Fibroblast of lung (primary cell): ENCODE measurements around the gene NR3C2. TPM values are rescaled to one million over a fixed set of nuclear protein-coding genes. Genes with fewer than 3 reads are reported as not detected.

ENCODE experiments used
- DNase-seq, 2 donors: peaks; one replicate each; pipeline versions ENCODE4 v3.0.0 to v3.0.0-alpha.2; 2010; ENCODE audit warnings: low read depth in 2 of 2
- H2AFZ ChIP-seq: 2 replicates; pipeline ENCODE4 v1.5.1; 2012; ENCODE audit warnings: low read length, control low read depth, inconsistent platforms
- H3K27ac ChIP-seq: 2 replicates; pipeline ENCODE4 v1.5.1; 2011; ENCODE audit warnings: low read length, control low read depth; ENCODE audit not compliant: insufficient read depth
- H3K27me3 ChIP-seq: 2 replicates; pipeline ENCODE4 v1.5.1; 2011; ENCODE audit warnings: mild to moderate bottlenecking, low read length; ENCODE audit not compliant: control insufficient read depth, insufficient read depth
- H3K36me3 ChIP-seq: 2 replicates; pipeline ENCODE4 v1.5.1; 2011; ENCODE audit warnings: low read length; ENCODE audit not compliant: control insufficient read depth, insufficient read depth
- H3K4me1 ChIP-seq: 2 replicates; pipeline ENCODE4 v1.5.1; 2011; ENCODE audit warnings: low read length; ENCODE audit not compliant: control insufficient read depth, insufficient read depth; ENCODE audit errors: extremely low read depth
- H3K4me2 ChIP-seq: 2 replicates; pipeline ENCODE4 v1.5.1; 2011; ENCODE audit warnings: low read length, control low read depth; ENCODE audit not compliant: insufficient read depth; ENCODE audit errors: extremely low read depth
- H3K4me3 ChIP-seq, 4 experiments: fragments of 200-600 bp in 1 of 4; sonication (generic) in 1 of 4; replicated peaks in 1 of 4; 2 replicates each; pipeline ENCODE4 v1.5.1; 2011 to 2016; ENCODE audit warnings: low read length in 4 of 4, low read depth in 3 of 4, mild to moderate bottlenecking in 3 of 4, control low read depth in 2 of 4, inconsistent platforms in 1 of 4, mixed read lengths in 1 of 4; ENCODE audit not compliant: insufficient read depth in 1 of 4; ENCODE audit errors: control extremely low read depth in 1 of 4
- H3K79me2 ChIP-seq: 2 replicates; pipeline ENCODE4 v1.5.1; 2012; ENCODE audit warnings: mild to moderate bottlenecking, low read length, inconsistent platforms; ENCODE audit not compliant: control insufficient read depth, insufficient read depth
- H3K9ac ChIP-seq: 2 replicates; pipeline ENCODE4 v1.5.1; 2011; ENCODE audit warnings: mild to moderate bottlenecking, low read length, control low read depth; ENCODE audit not compliant: insufficient read depth
- H3K9me3 ChIP-seq: 2 replicates; pipeline ENCODE4 v1.5.1; 2012; ENCODE audit warnings: low read depth, low read length; ENCODE audit not compliant: control insufficient read depth, insufficient read depth
- H4K20me1 ChIP-seq: 2 replicates; pipeline ENCODE4 v1.5.1; 2011; ENCODE audit warnings: low read length; ENCODE audit not compliant: control insufficient read depth, insufficient read depth; ENCODE audit errors: extremely low read depth
- CTCF ChIP-seq, 2 donors: IDR thresholded peaks in 1 of 2; conservative IDR thresholded peaks in 1 of 2; 1 replicate in 1 of 2; 2 replicates in 1 of 2; pipeline ENCODE4 v1.5.1; 2011 to 2012; ENCODE audit warnings: low read length in 2 of 2, control low read depth in 1 of 2, inconsistent platforms in 1 of 2, low read depth in 1 of 2, mild to moderate bottlenecking in 1 of 2
- EZH2 ChIP-seq: IDR thresholded peaks from 2 replicates; pipeline ENCODE4 v1.5.1; 2012; ENCODE audit warnings: low read length, control low read depth, mild to moderate bottlenecking; ENCODE audit errors: missing control alignments
- polyA plus RNA-seq, 2 donors: library from polyadenylated mRNA; depleted of rRNA in 1 of 2; stranded (reverse) in 1 of 2; unstranded in 1 of 2; fragments of >200 nt; gene quantifications; 2 replicates each; pipeline ENCODE4 v1.2.1, GENCODE V29; 2011 to 2012; ENCODE audit warnings: missing spikeins in 1 of 2
- total RNA-seq: library from RNA; depleted of rRNA; stranded (reverse); fragments of >200 nt; gene quantifications from 2 replicates; pipeline ENCODE4 v1.2.1, GENCODE V29; 2014

NR3C2 gene
- total and polyA plus RNA-seq, 2 donors (not counting 1 experiment from before 2014, with no cell fraction given) = 1.9 to 7.4 TPM

- Histone ChIP-seq H2AFZ (no peak overlapping the region), H3K4me2 (no peak overlapping the region), H3K4me3 (no peak overlapping the region), H3K4me1 (no peaks in the 10 kb centered on the region), H3K27me3 (no peaks in the 10 kb centered on the region), H3K27ac (no peak overlapping the region), H3K9ac (no peak overlapping the region), H3K36me3 (no peaks in the 10 kb centered on the region), H3K9me3 (no peaks in the 10 kb centered on the region), H3K79me2 (peaks cover 18% of the 10 kb centered on the region), H4K20me1 (no peaks in the 10 kb centered on the region)
- TF ChIP-seq EZH2 (no peak), CTCF (conservative IDR thresholded peaks at IDR 0.05 in 1 of 2, IDR thresholded peaks at IDR 0.05 in 1 of 2; ENCODE audit: low read depth in 1 of 2, low read length in 2 of 2) (no peak)
- DNase-seq = no peak
Measured at GRCh38 chr4:148438047-148438446, 4.2 kb downstream of the NR3C2 start.

GRCh38 chr4:148437439-148437838 is 4.8 kb downstream of the NR3C2 start:
- Histone ChIP-seq H3K9ac (no peak overlapping the region), H3K27ac (no peak overlapping the region)
- no peak for TF ChIP-seq CTCF (conservative IDR thresholded peaks at IDR 0.05 in 1 of 2, IDR thresholded peaks at IDR 0.05 in 1 of 2; ENCODE audit: low read depth in 1 of 2, low read length in 2 of 2)
- no peak for TF ChIP-seq EZH2

GRCh38 chr4:148436512-148436911 is 5.7 kb downstream of the NR3C2 start:
- Histone ChIP-seq H3K27me3 (no peaks in the 10 kb centered on the region), H3K27ac (no peak overlapping the region), H3K79me2 (peaks cover 14% of the 10 kb centered on the region), H3K9ac (no peak overlapping the region), H3K36me3 (no peaks in the 10 kb centered on the region), H2AFZ (no peak overlapping the region), H3K4me1 (no peaks in the 10 kb centered on the region), H3K4me3 (no peak overlapping the region), H4K20me1 (no peaks in the 10 kb centered on the region), H3K9me3 (no peaks in the 10 kb centered on the region), H3K4me2 (no peak overlapping the region)
- TF ChIP-seq CTCF (conservative IDR thresholded peaks at IDR 0.05 in 1 of 2, IDR thresholded peaks at IDR 0.05 in 1 of 2; ENCODE audit: low read depth in 1 of 2, low read length in 2 of 2) (no peak), EZH2 (no peak)
- DNase-seq = no peak

More at GRCh38 chr4:148437439-148437838, 4.8 kb downstream of the NR3C2 start:
- Histone ChIP-seq H3K27me3 (no peaks in the 10 kb centered on the region), H2AFZ (no peak overlapping the region), H3K4me1 (no peaks in the 10 kb centered on the region), H3K4me2 (no peak overlapping the region), H3K4me3 (no peak overlapping the region), H4K20me1 (no peaks in the 10 kb centered on the region), H3K9me3 (no peaks in the 10 kb centered on the region), H3K79me2 (peaks cover 17% of the 10 kb centered on the region), H3K36me3 (no peaks in the 10 kb centered on the region)
- no peak for DNase-seq
